ENCODE measurements around the gene TBC1D20.

The TBC1D20 gene

GRCh38 chr20:421685-422250 lies 40.6 kb downstream of the TBC1D20 start:
- H3K4me3 ChIP-seq (ENCODE audit: low read length): no peak overlapping the region
- TF ChIP-seq CTCF (conservative IDR thresholded peaks at IDR 0.05; ENCODE audit: low read length): no peak
- no peak for DNase-seq (ENCODE audit: low read depth)

- no peak for DNase-seq (ENCODE audit: low read depth)
- no peak for TF ChIP-seq CTCF (conservative IDR thresholded peaks at IDR 0.05; ENCODE audit: low read length)
- no peak overlapping the region for H3K4me3 ChIP-seq (ENCODE audit: low read length)
These were observed 41.4 kb downstream of the TBC1D20 start for GRCh38 chr20:420721-421574.

GRCh38 chr20:420166-420620 lies 42.1 kb downstream of the TBC1D20 start:
- H3K4me3 ChIP-seq (ENCODE audit: low read length): no peak overlapping the region
- TF ChIP-seq CTCF (conservative IDR thresholded peaks at IDR 0.05; ENCODE audit: low read length): no peak
- no peak for DNase-seq (ENCODE audit: low read depth)

- no peak for DNase-seq (ENCODE audit: low read depth)
- no peak for TF ChIP-seq CTCF (conservative IDR thresholded peaks at IDR 0.05; ENCODE audit: low read length)
- H3K4me3 ChIP-seq (ENCODE audit: low read length): no peak overlapping the region
These were observed 42.7 kb downstream of the TBC1D20 start for GRCh38 chr20:419556-420165.

GRCh38 chr20:418858-419365 lies 43.4 kb downstream of the TBC1D20 start:
- DNase-seq (ENCODE audit: low read depth): no peak
- H3K4me3 ChIP-seq (ENCODE audit: low read length): no peak overlapping the region
- TF ChIP-seq CTCF (conservative IDR thresholded peaks at IDR 0.05; ENCODE audit: low read length): no peak

GRCh38 chr20:417801-418342 lies 44.5 kb downstream of the TBC1D20 start:
- H3K4me3 ChIP-seq (ENCODE audit: low read length): no peak overlapping the region
- no peak for TF ChIP-seq CTCF (conservative IDR thresholded peaks at IDR 0.05; ENCODE audit: low read length)
- no peak for DNase-seq (ENCODE audit: low read depth)
